GM19238 (cell line): ENCODE measurements around the gene TIMP2.
"Not testable (repeated sequence)": the region's sequence is repeated elsewhere in the genome, so short reads cannot be mapped to it uniquely, and the experiment has no call there.

ENCODE experiments used
- DNase-seq: peaks from one replicate; pipeline ENCODE4 v3.0.0; 2011; ENCODE audit warnings: low spot score; ENCODE audit not compliant: insufficient read length

The TIMP2 gene

DNA sequence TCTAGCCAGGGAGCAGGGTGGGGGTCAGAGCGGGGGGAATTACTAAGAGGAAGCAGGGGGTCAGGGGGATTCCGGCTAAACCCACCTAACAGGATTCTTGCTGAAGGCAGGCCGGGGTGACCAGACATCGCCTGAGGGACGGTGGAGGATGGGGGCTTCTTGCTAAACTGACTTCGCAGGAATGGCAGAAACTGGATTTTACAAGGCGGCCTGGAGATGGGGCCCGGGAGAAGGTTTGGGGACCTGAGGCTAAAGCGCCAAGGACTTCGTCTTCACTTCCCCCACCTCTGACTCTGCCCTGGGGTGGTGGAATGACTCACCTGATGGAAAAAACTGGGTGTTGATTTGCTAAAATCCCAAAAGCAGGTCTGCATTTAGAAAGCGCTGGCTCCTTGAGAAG lies 31.1 kb upstream of the TIMP2 start:
- DNase-seq, result no peak

DNA sequence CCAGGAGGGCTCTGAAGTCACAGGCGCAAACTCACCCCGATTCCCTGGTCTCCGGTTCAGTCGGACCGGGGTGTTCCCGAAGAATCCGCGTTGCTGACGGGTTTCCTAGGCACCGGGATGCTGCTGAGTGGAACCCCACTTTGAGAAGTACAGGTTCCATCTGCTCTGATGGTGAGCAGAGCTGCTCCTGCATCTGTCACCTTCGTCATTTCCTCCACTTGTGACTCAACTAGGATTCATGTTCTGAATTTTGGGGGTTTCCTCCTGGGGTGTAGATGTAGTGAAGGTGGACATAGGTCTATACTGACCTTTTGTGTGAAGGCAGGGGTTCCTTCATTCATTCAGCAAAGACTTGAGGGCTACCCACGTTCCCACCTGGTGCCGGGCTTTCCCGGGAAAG lies 29.5 kb upstream of the TIMP2 start:
- DNase-seq, result no peak

DNA sequence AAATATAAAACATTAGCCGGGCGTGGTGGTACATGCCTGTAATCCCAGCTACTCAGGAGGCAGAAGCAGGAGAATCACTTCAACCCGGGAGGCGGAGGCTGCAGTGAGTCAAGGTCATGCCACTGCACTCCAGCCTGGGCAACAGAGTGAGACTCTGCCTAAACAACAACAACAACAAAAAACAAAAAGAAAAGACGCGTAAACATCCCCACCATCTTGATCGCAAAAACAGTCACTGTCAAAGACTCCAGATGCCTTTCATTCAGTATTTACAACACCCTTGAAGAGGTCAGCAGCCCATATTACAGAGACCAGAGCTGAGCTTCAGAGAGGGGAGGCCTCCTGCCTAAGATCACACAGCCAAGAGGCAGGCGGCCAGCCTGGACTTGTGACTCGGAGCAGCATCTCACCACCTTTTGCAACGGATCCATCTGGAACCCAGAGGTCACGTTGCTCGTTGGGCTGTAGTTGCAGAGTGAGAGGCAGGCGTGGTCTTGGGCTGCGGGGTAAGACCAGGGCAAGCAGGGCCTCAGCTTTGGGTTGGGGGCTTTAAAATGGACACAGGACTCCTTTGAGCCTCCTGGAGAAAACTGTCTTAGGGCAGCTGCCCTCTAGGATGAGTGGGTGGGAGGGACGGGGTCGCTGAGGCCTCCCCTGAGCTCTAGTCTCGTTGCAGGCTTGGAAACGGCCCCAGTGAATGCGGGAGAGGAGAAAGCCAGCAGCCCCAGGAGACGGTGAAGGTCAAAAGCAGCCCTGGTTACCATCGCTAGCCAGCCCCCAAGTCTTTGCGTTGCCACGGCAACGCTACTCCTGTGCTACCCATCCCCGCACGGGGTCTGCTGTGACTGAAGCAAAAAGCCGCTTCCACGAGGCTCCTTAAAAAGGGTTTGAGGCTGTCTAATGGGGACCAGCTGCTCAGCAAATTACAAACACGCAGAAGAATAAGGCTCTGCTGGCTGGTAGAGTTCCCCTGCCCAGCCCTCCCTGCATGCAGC lies 28.5 kb upstream of the TIMP2 start:
- DNase-seq, result no peak

DNA sequence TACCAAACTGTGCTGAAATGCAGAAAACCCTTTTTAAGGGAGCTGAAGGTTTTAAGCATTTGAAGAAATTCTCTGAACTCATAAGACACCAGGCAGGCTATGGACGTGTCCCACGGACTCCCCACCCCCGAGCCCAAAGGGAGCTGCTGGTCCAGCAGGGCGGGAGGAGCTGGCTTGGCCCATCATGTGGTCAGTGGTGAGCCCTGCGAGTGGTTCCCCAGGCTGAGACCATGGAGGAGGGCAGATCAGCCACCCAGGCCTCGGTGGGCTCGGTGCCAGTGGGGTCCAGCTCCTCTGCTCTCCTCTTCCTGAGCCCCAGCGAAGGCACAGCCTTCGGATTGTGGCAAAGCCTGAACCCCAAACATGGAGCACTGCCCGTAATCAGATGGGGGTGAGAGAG lies 27.5 kb upstream of the TIMP2 start:
- DNase-seq, result no peak

DNA sequence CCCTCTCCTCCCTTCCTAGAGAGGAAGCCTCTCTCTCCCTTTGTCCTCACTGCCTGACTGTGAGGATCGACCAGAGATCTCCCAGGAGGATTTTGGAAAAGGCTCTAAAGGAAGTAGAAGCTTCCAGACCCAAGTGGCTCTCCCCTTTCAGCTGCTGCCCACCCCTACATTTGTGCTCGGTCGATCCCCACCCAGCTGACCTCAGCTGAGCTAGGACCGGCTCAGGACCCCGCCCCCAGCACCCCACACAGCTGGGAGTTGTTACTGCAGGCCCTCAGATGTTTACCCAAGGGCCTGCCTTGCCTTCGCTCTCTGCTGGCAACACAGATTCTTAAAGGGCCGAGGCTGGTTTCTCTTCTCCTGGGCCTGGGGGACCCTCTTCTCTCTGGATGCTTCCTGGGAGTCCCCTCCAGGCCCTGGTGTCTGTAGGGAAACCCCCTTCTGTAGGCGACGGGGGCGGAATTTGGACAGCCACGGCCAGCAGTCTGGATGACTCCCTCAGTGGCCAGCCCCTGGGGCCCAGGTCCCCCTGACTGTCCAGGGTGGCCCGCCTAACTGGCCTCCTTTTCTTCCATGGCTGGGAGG lies 26.9 kb upstream of the TIMP2 start:
- DNase-seq, result no peak

DNA sequence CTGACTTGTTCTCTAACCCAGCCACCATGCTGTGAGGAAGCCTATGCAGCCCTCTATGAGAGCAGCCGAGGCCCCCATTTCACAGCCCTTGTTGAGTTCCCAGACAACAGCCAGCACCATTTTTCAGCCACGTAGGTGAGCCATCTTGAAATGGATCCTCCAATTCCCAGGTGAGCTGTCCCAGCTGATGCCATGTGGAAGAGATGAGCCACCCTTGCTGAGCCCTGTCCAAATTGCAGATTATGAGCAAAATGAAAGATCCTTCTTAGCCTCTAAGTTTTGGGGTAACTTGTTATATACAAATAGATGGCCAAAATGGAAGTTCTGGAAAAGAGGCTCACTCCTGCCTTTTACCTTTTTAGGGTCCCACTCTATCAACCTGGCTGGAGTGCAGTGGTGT lies 25.7 kb upstream of the TIMP2 start:
- DNase-seq, result no peak

DNA sequence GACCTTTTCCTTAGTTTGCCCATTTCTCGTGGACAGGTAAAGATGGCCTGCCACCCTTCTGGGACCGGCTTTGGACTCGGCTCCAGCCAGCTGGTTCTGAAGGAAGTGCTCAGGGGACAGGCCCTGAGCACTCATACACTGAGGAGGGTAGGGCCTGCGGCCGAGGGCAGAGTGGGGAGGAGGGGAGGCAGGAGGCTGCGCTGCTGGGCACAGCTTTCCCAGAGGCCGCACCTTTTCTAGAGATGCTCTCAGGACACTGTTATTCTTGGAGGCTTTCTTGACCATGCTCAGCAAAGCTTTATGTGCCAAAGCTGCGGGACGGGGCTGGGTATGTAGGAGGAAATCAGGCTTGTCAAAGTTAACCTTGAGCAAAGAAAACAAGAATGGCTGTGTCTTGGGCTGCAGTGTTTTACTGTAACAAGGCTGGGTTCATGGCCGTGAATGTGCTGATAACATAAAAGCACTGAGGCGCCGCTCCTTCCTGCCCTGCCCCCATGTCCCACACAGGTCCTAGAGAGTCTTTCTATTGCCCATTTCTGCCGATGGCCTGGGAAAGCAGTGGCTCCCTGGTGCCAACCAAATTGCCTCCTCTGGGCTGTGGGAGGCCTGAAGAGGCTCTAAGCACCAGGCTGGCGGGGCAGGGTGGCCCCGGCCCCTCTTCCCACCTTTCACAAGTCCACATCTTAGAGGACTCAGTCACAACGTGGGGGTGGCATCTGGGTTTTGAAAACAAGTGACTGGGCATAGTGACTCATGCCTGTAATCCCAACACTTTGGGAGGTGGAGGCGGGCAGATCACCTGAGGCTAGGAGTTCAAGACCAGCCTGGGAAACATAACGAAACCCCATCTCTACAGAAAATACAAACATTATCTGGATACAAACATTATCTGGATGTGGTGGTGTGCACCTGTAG lies 22.3 kb upstream of the TIMP2 start:
- no peak for DNase-seq

DNA sequence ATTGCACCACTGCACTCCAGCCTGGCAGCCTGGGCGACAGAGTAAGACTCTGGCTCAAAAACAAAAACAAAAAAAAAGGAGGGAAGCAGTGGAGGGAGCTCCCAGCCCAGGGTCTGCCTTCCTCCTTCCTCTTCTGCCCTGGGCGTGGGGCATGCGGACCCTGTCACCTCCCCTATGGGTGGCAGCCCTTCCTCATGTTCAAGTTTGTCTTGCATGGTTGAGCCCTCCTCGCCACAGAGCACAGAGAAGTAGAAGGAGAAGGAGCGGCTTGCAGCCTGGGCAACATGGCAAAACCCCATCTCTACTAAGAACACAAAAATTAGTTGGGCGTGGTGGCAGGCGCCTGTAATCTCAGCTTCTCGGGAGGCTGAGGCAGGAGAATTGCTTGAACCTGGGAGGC lies 21.4 kb upstream of the TIMP2 start:
- no peak for DNase-seq

DNA sequence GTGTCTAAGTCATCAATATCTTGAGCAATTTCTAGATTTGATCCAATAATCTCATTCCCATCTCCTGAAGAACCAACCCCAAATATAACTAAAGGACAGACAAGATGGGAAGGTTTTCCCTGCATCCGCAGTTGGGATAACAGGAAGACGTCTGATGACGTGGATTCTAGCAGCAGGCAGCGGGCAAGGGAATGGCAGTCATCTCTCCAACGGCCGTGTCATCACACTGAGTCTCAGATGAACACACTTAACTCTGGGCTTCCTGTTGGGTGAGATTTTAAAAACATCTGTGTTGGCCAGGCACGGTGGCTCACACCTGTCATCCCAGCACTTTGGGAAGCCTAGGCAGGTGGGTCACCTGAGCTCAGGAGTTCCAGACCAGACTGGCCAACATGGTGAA lies 20.9 kb upstream of the TIMP2 start:
- no peak for DNase-seq

DNA sequence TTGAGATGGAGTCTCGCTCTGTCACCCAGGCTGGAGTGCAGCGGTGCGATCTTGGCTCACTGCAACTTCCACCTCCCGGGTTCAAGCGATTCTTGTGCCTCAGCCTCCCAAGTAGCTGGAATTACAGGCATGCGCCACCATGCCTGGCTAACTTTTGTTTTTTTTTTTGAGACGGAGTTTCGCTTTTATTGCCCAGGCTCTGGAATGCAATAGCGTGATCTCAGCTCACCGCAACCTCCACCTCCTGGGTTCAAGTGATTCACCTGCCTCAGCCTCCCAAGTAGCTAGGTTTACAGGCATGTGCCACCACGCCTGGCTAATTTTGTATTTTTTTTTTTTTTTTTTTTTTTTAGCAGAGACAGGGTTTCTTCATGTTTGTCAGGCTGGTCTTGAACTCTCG lies 20.3 kb upstream of the TIMP2 start:
- not testable (repeated sequence) for DNase-seq

DNA sequence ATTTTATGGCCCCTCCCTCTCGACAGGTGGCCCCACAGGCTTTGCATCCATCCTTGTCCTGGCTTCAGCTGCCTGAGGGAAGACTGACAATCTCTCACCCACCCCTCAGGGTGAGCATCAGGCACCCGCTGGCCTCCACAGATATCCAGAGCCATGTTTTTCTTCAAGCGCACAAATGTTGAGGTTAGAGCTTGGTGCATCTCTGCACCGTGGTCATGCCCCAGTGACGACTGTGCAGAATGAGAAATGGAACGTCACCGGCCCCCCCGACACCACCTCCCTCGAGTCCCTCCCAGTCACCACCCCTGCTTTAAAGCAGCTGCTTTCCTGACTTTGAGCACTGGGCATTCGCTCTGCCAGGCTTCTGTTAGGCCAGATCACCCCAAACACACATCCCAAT lies 19.8 kb upstream of the TIMP2 start:
- DNase-seq, result no peak

DNA sequence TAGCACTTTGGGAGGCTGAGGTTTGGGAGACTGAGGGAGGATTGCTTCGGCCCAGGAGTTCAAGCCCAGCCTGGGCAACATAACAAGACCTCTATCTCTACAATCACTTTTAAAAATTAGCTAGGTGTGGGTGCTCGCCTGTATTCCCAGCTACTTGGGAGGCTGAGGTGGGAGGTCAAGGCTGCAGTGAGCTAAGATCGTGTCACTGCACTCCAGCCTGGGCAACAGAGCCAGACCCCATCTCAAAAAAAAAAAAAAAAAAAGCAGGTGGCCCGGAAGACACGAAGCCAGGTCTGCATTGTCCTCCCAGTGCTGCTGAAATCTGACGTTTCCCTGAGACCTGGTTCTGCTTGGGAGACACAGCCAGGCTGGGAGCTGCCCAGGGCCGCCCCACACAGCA lies 18.8 kb upstream of the TIMP2 start:
- no peak for DNase-seq

DNA sequence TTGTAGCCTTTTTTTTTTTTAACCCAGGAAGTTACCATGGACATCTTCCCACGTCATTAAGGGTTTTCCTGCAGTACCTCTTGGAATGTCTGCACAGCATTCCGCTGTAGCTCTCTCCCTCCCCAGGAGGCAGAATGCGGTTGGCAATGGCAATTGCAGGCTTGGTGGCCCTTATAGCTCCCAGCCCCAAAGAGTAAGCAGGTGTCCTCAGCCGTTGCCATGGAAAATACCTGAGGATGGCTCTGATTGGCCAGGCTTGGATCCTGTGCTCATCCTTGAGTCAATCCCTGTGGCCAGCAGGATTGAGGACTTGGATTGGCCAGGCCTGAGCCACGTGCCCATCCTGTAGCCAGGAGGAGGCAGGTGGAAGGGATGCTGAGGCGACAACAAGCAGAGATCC lies 15.5 kb upstream of the TIMP2 start:
- DNase-seq, result no peak

DNA sequence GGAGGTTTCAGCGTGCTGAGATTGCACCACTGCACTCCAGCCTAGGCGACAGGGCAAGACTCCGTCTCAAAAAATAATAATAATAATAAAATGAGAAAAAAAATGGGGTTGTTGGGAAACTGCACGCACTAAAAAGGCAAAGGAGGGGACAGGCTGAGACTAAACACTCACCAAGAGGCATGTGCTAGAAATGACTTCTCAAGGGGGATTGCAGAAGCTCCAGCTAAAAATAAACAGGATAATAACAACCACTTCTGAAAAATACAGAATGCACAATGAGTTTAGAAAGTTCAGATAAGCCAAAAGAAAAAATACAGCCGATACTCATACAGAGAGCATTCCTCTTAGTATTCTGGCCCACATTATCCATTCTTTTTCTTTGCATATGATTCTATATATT lies 15.1 kb upstream of the TIMP2 start:
- no peak for DNase-seq

DNA sequence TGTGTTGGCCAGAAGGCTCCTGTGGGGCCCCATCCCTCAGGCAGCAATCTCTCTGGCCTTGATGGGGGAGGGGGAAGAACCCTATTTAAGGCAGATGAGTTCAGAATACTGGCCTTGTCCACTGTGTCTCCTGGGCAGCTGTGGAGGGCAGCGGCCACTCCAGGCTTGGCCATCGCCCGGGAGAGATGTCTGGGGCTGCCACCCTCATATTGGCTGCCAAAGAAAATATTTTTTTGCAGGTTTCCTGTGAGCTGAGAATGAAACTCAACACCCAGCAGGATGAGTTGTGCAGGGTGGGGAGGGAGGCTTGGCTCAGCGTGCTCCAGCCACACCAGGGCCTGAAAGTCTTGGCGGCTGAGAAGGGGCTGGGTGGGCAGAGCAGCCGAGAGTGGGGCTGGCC lies 14.4 kb upstream of the TIMP2 start:
- no peak for DNase-seq

DNA sequence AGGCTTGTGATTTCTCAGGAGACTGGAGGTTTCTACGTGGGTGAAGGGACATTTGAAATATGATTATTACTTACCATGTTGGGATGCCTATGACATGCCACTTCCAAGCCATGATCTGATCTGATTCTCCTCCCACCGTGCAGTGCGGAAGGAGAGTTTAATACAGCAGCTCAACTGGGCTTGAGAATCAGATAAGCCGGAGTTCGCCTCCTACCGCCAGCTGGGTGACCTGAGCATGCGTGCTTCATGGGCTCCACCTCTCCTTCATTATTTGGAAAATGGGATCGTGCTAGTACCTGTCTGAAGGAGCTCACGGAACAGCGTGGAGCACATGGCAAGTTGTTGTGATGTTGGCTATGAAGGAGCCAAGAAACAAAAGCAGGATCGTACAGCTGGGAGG lies 12.4 kb upstream of the TIMP2 start:
- no peak for DNase-seq

DNA sequence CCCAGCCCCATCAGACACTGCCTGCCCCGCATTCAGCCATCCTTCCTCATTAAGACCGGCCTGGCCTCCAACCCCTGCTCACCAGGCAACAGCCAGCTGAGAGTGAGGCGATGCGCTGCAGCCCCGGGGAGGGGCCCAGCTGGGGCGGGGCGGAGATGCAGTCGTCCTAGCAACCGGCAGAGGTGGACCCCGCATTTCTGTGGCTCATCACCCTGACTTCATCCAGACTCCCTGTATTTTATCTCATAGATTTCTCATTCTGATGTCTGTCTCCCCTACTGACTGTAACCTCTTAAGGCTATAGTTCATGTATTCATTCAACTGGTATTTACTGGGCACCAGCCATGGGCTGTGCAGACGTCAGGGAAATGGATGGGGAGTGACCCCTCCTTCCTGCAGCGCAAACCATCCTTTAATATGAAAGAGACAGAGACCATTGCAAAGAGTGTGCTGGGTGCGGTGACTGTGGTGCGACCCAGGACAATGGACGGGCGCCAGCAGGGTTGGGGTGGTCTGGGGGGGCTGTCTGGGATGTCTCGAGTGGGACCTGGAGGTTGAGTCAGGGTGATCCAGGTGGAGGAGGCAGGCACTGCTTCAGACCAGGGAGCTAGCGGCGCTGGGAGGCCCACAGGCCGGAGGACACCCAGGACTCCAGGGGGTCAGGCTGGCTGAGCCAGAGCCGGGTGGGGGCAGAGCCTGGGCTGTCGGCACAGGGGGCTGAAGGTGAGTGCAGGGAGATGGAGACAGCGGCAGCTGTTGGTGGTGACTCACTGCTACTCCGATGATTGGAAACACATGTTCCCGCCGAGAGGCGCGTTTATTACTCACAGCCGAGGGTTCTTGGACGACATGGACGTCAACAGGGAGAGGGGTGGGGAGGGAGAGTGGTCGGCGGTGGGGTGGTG lies 10.5 kb upstream of the TIMP2 start:
- no peak for DNase-seq

DNA sequence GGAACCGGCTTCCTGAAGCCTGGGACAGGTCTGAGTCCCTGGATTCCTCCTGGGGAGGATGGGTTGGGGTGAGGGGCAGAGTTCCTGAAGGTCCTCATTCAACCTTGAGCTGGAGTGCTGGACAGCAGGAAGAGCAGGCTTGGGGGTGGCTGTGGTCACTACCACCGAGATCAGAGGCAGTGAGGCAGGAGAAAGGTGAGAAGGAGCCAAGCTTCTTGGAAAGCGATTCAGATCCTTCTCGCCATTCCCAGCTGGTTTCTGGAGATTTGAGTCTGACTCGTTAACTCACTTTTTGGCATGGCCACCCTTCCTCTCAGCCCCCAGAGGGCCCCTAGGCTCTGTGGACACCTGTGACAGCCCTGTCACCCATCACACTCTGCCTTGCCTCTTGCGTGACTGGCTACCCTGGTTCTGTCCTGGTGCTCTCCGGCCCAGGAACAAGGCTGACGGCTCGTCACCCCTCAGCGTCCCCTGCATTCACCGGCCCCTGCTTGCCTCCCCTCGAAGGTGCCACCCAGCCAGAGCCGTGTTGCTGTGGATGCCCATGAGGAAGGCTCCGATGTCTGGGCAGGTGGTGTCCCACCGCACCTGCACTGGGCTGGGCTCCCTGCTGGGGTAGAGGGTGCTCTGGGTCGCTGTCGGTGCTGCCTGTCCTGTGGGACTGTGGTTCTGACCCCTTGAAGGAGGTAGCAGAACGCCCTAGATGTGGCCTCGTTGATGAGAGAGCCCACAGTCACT lies 9.7 kb upstream of the TIMP2 start:
- no peak for DNase-seq

DNA sequence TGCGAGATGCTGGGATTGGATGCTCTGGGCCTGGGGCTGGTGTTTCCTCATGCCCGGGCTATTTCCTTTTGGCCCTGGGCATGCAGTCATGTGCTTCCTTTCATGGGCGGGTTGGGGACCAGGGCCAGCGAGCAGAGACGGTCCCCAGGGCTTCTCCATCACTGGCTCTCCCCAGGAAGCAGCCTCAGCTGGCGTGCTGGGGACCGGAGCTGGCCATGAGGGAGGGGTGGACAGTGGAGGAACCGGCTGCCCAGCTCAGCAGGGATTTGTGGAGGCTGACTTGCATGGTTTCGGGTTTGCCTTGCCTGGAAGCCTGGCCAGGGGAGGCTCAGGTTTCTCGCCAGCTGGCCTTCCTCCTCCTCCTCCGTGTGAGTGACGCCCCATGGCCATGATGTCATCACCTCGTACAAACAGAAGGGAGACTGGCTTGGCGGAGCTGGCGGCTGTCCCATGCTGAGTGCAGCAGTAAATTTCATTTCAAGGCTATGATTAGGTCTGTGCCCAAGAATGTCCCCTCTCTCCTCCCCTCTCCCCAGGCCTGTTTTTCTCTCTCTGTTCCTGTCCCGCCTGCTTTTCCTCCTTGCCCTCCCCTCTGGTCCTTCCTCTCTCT lies 8.9 kb upstream of the TIMP2 start:
- DNase-seq, result no peak
